ENCODE measurements around the gene ATL1. TPM values are rescaled to one million over a fixed set of nuclear protein-coding genes. Genes with fewer than 3 reads are reported as not detected.

ATL1 gene
- total RNA-seq, 3 donors from 2014 or later: 12.0 to 15.1 (median 13.1) TPM

DNA sequence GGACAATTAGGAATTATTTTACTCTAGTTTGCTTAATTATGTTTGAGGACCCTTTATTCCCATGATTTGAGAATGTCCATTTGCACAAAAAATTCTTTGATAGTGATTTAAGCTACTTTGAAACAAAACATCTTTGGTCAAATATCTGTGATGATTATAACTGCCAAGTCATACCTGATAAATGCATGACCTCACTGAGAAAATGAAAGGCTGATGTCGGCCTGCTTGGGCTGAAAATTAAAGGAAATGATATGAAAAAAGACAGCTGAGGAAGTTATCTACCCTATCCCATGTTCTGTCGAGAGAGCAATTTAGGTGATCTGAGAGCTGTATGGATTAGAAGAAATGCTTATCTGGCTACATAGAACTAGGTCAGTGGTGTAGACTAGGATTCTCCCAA, 43.6 kb downstream of the ATL1 start:
- H3K9me3 ChIP-seq: no peaks in the 10 kb centered on the region
- no peaks in the 10 kb centered on the region for H3K36me3 ChIP-seq (ENCODE audit: low read depth)
- TF ChIP-seq, protein P1, sequence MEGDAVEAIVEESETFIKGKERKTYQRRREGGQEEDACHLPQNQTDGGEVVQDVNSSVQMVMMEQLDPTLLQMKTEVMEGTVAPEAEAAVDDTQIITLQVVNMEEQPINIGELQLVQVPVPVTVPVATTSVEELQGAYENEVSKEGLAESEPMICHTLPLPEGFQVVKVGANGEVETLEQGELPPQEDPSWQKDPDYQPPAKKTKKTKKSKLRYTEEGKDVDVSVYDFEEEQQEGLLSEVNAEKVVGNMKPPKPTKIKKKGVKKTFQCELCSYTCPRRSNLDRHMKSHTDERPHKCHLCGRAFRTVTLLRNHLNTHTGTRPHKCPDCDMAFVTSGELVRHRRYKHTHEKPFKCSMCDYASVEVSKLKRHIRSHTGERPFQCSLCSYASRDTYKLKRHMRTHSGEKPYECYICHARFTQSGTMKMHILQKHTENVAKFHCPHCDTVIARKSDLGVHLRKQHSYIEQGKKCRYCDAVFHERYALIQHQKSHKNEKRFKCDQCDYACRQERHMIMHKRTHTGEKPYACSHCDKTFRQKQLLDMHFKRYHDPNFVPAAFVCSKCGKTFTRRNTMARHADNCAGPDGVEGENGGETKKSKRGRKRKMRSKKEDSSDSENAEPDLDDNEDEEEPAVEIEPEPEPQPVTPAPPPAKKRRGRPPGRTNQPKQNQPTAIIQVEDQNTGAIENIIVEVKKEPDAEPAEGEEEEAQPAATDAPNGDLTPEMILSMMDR (IDR thresholded peaks at IDR 0.05): no peak
- no peak for DNase-seq
- H3K4me1 ChIP-seq (ENCODE audit: low read depth): no peaks in the 10 kb centered on the region
- no peak for ATAC-seq
- intact Hi-C loops (cut with DNase I, micrococcal nuclease): loop anchor here in 1 of 2 donors (10.0 kb wide), 1 partner anchor 171 kb away; no protein-coding TSS in a partner anchor
- no peak overlapping the region for H3K4me3 ChIP-seq

DNA sequence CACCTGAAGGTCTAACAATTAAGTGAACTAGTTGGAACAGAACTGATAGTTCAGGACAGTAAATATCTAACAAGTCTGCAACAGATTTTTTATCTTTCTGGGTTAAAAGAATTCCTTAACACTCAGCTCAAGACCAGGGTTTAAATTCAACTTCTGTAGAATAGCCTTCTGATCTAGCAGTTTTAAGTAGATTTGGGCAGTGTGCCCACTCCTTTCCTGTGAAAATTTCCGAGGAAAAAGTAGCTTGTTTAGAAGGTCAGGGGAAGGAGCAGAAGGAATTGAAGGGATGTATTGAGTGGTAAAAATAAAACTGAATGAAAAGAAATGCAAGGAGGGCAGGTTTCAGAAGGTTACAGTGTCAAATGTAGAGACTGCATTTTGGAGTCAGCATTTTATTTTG, 45.8 kb downstream of the ATL1 start:
- Histone ChIP-seq H3K4me3 (no peak overlapping the region), H3K4me1 (ENCODE audit: low read depth) (no peaks in the 10 kb centered on the region), H3K36me3 (ENCODE audit: low read depth) (no peaks in the 10 kb centered on the region), H3K9me3 (no peaks in the 10 kb centered on the region)
- DNase-seq (no peak), ATAC-seq (no peak)
- TF ChIP-seq, protein P1 (IDR thresholded peaks at IDR 0.05): no peak
- intact Hi-C loops (cut with DNase I, micrococcal nuclease): loop anchor here in 1 of 2 donors (10.0 kb wide), 1 partner anchor 169 kb away; no protein-coding TSS in a partner anchor

DNA sequence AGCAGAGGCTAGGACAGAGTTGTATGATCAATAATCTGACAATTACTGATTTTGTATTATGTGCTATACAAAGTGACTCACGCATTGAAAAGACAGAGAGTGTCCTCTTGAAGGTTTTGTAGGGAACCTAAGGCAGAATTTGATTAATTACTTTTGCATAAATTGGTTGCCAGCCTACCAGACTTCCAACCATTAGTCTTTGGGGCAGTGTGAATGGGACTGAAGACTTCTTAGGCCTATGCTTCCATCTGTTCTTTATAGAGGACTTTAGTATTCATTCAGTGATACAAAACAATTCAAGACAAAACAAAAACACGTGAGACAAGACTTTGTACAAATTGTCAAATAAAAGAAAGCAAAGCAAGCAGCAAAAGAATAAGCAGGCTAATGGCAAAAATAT, 46.5 kb downstream of the ATL1 start:
- Histone ChIP-seq H3K4me3 (no peak overlapping the region), H3K4me1 (ENCODE audit: low read depth) (no peaks in the 10 kb centered on the region), H3K9me3 (no peaks in the 10 kb centered on the region), H3K36me3 (ENCODE audit: low read depth) (no peaks in the 10 kb centered on the region)
- TF ChIP-seq, protein P1 (IDR thresholded peaks at IDR 0.05): no peak
- intact Hi-C loops (cut with DNase I, micrococcal nuclease): loop anchor here in 1 of 2 donors (10.0 kb wide), 1 partner anchor 168 kb away; no protein-coding TSS in a partner anchor
- ATAC-seq (no peak), DNase-seq (no peak)

DNA sequence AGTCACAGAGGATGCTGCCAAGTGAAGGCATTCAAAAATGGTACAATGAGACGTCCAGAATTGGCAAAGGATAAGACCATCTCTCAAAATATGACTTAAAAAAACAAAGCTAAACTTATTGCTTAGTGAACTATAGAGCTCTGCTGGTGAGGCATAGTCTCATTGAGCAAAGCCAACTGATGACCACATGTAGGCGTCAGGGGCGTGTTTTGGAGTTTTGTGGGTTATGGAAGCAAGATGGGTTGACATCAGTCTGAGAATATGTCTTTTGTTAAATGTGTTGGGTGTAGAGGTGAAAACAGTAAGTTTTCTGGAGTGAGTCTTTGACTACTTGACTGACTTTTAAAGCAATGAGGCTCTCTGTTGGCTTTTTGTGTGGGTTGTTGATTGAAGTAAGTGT, 47.2 kb downstream of the ATL1 start:
- no peaks in the 10 kb centered on the region for H3K9me3 ChIP-seq
- no peak overlapping the region for H3K4me3 ChIP-seq
- ATAC-seq: no peak
- no peaks in the 10 kb centered on the region for H3K36me3 ChIP-seq (ENCODE audit: low read depth)
- TF ChIP-seq, protein P1 (IDR thresholded peaks at IDR 0.05): no peak
- no peak for DNase-seq
- intact Hi-C loops (cut with DNase I, micrococcal nuclease): loop anchor here in 1 of 2 donors (10.0 kb wide), 1 partner anchor 168 kb away; no protein-coding TSS in a partner anchor
- H3K4me1 ChIP-seq (ENCODE audit: low read depth): no peaks in the 10 kb centered on the region

DNA sequence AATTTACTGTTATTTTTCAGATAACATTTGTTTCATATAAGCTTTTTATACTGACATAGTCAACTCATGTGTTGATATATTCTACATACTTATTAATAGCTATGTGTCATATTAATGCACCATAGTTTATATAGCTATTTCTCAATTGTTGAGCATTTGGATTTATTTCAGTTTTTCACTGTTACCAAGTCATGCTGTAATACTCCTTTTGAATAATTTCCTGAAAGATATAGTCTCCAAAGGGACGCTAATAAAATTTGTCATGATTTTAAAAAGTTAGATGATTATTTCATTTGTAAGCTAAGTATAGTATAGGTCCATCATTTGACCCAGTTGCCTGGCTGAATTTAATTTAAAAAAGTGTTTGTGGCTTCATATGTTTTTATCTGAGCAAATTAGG, 47.8 kb downstream of the ATL1 start:
- ATAC-seq (no peak), DNase-seq (no peak)
- TF ChIP-seq, protein P1 (IDR thresholded peaks at IDR 0.05): no peak
- H3K36me3 ChIP-seq (ENCODE audit: low read depth): no peaks in the 10 kb centered on the region
- no peak overlapping the region for H3K4me3 ChIP-seq
- no peaks in the 10 kb centered on the region for H3K9me3 ChIP-seq
- intact Hi-C loops (cut with DNase I, micrococcal nuclease): loop anchor here in 1 of 2 donors (10.0 kb wide), 1 partner anchor 167 kb away; no protein-coding TSS in a partner anchor
- H3K4me1 ChIP-seq (ENCODE audit: low read depth): no peaks in the 10 kb centered on the region

All from mucosa of descending colon (tissue), 3 donors.